H9 (cell line): ENCODE data around the gene SERPINB5. TPM values are rescaled to one million over a fixed set of nuclear protein-coding genes. Genes with fewer than 3 reads are reported as not detected.

ENCODE experiments used
- DNase-seq: peaks from one replicate; pipeline ENCODE4 v3.0.0-alpha.2; 2017
- H2AFZ ChIP-seq: one replicate; pipeline ENCODE4 v1.6.1; 2013; ENCODE audit warnings: mild to moderate bottlenecking, low read length, control low read depth, moderate library complexity
- H2AK5ac ChIP-seq: 2 replicates; pipeline ENCODE4 v1.6.1; 2013; ENCODE audit warnings: low read length, control low read depth, mixed read lengths; ENCODE audit not compliant: insufficient read length
- H2BK120ac ChIP-seq: one replicate; pipeline ENCODE4 v1.6.1; 2013; ENCODE audit warnings: low read depth, mild to moderate bottlenecking, low read length, control low read depth, inconsistent platforms; ENCODE audit not compliant: poor library complexity, severe bottlenecking
- H2BK12ac ChIP-seq: 2 replicates; pipeline ENCODE4 v1.6.1; 2013; ENCODE audit warnings: low read length, control low read depth, mixed read lengths, low read depth; ENCODE audit not compliant: insufficient read length
- H2BK15ac ChIP-seq: 2 replicates; pipeline ENCODE4 v1.6.1; 2013; ENCODE audit warnings: low read depth, low read length, control low read depth
- H2BK20ac ChIP-seq: one replicate; pipeline ENCODE4 v1.6.1; 2013; ENCODE audit warnings: low read depth, mild to moderate bottlenecking, low read length, control low read depth, inconsistent platforms; ENCODE audit not compliant: poor library complexity, severe bottlenecking
- H2BK5ac ChIP-seq: 2 replicates; pipeline ENCODE4 v1.6.1; 2013; ENCODE audit warnings: low read length, control low read depth, mixed read lengths; ENCODE audit not compliant: insufficient read length
- H3K14ac ChIP-seq: 2 replicates; pipeline ENCODE4 v1.6.1; 2013; ENCODE audit warnings: low read length, control low read depth; ENCODE audit not compliant: insufficient read depth
- H3K18ac ChIP-seq: 2 replicates; pipeline ENCODE4 v1.6.1; 2013; ENCODE audit warnings: low read depth, mild to moderate bottlenecking, mixed read lengths, low read length, control low read depth; ENCODE audit not compliant: insufficient read length
- H3K23ac ChIP-seq: 2 replicates; pipeline ENCODE4 v1.6.1; 2013; ENCODE audit warnings: low read length, control low read depth, mixed read lengths, low read depth; ENCODE audit not compliant: insufficient read length
- H3K23me2 ChIP-seq: 2 replicates; pipeline ENCODE4 v1.6.1; 2013; ENCODE audit warnings: low read depth, mild to moderate bottlenecking, mixed read lengths, low read length, control low read depth; ENCODE audit not compliant: insufficient read length, poor library complexity, severe bottlenecking
- H3K27ac ChIP-seq: 2 replicates; pipeline ENCODE4 v1.5.1; 2013; ENCODE audit warnings: low read length, control low read depth, mixed read lengths, low read depth; ENCODE audit not compliant: insufficient read length
- H3K27me3 ChIP-seq: 2 replicates; pipeline ENCODE4 v1.6.1; 2013; ENCODE audit warnings: low read length, control low read depth, inconsistent platforms; ENCODE audit not compliant: insufficient read depth
- H3K4ac ChIP-seq: 2 replicates; pipeline ENCODE4 v1.6.1; 2013; ENCODE audit warnings: low read depth, mild to moderate bottlenecking, control low read depth, inconsistent platforms, low read length, moderate library complexity
- H3K4me1 ChIP-seq: 2 replicates; pipeline ENCODE4 v1.6.1; 2013; ENCODE audit warnings: low read length, control low read depth, inconsistent platforms; ENCODE audit not compliant: insufficient read depth
- H3K4me2 ChIP-seq: 2 replicates; pipeline ENCODE4 v1.6.1; 2013; ENCODE audit warnings: low read length, control low read depth, mixed read lengths; ENCODE audit not compliant: insufficient read length, insufficient read depth
- H3K56ac ChIP-seq: 2 replicates; pipeline ENCODE4 v1.6.1; 2013; ENCODE audit warnings: low read depth, mild to moderate bottlenecking, mixed read lengths, low read length, control low read depth; ENCODE audit not compliant: insufficient read length
- H3K79me1 ChIP-seq: 2 replicates; pipeline ENCODE4 v1.6.1; 2013; ENCODE audit warnings: low read depth, mild to moderate bottlenecking, moderate library complexity, low read length, control low read depth, inconsistent platforms; ENCODE audit not compliant: insufficient read depth, poor library complexity, severe bottlenecking
- H3K79me2 ChIP-seq: 2 replicates; pipeline ENCODE4 v1.6.1; 2013; ENCODE audit warnings: low read length, control low read depth, inconsistent platforms; ENCODE audit not compliant: insufficient read depth
- H3K9ac ChIP-seq: 2 replicates; pipeline ENCODE4 v1.6.1; 2013; ENCODE audit warnings: low read length, control low read depth, mixed read lengths; ENCODE audit not compliant: insufficient read length; ENCODE audit errors: extremely low read depth
- H3K9me3 ChIP-seq: one replicate; pipeline ENCODE4 v1.6.1; 2013; ENCODE audit warnings: low read depth, low read length, inconsistent platforms; ENCODE audit not compliant: control insufficient read depth
- H3T11ph ChIP-seq: one replicate; pipeline ENCODE4 v1.6.1; 2013; ENCODE audit warnings: mild to moderate bottlenecking, low read length, control low read depth, inconsistent platforms
- H4K20me1 ChIP-seq: one replicate; pipeline ENCODE4 v1.6.1; 2013; ENCODE audit not compliant: control insufficient read depth, insufficient read length, insufficient read depth
- H4K5ac ChIP-seq: 2 replicates; pipeline ENCODE4 v1.6.1; 2013; ENCODE audit warnings: low read depth, mild to moderate bottlenecking, mixed read lengths, low read length, control low read depth; ENCODE audit not compliant: insufficient read length
- H4K8ac ChIP-seq: replicated peaks from 2 replicates; pipeline ENCODE4 v1.6.1; 2013; ENCODE audit warnings: low read length, control low read depth, mixed read lengths, low read depth; ENCODE audit not compliant: insufficient read length
- H4K91ac ChIP-seq: 2 replicates; pipeline ENCODE4 v1.6.1; 2013; ENCODE audit warnings: low read depth, mild to moderate bottlenecking, moderate library complexity, mixed read lengths, low read length, control low read depth; ENCODE audit not compliant: insufficient read length
- H3K27ac Mint-ChIP-seq, 3 experiments: 2 replicates in 2 of 3; 3 replicates in 1 of 3; pipeline ENCODE4 v1.8.0; 2020 to 2021; ENCODE audit warnings: mixed read lengths in 3 of 3, mild to moderate bottlenecking in 1 of 3, moderate library complexity in 1 of 3
- H3K27me3 Mint-ChIP-seq: 2 replicates; pipeline ENCODE4 v1.8.0; 2021; ENCODE audit warnings: low read depth, mild to moderate bottlenecking, moderate library complexity, mixed read lengths
- H3K36me3 Mint-ChIP-seq, 3 experiments: 2 replicates in 2 of 3; 3 replicates in 1 of 3; pipeline ENCODE4 v1.8.0; 2020 to 2021; ENCODE audit warnings: low read depth in 3 of 3, mixed read lengths in 3 of 3; ENCODE audit not compliant: insufficient read depth in 1 of 3
- H3K4me1 Mint-ChIP-seq, 2 experiments: 2 replicates each; pipeline ENCODE4 v1.8.0; 2020; ENCODE audit warnings: mixed read lengths in 2 of 2
- H3K4me3 Mint-ChIP-seq, 2 experiments: 2 replicates in 1 of 2; 3 replicates in 1 of 2; pipeline ENCODE4 v1.8.0; 2020 to 2021; ENCODE audit warnings: mild to moderate bottlenecking in 2 of 2, mixed read lengths in 2 of 2, moderate library complexity in 1 of 2
- H3K9me3 Mint-ChIP-seq, 2 experiments: 2 replicates in 1 of 2; 3 replicates in 1 of 2; pipeline ENCODE4 v1.8.0; 2020; ENCODE audit warnings: mild to moderate bottlenecking in 2 of 2, mixed read lengths in 2 of 2, moderate library complexity in 1 of 2
- WGBS: extraction: QIAGEN DNeasy Blood & Tissue Kit; methylation state at CpG from one replicate; pipeline ENCODE4 v1.1.7; 2013; ENCODE audit warnings: missing lambda C conversion rate, low lambda C conversion rate, mixed read lengths; ENCODE audit not compliant: insufficient read length; ENCODE audit errors: extremely low coverage; 5-methylcytosine and 5-hydroxymethylcytosine counted together
- total RNA-seq: library from RNA; stranded (reverse); gene quantifications from 2 replicates; pipeline ENCODE4 v1.2.1, GENCODE V29; 2021
- TF ChIP-seq, protein P1 (sequence below): fragments of 200-600 bp; sonication (generic); conservative IDR thresholded peaks from 3 replicates; pipeline ENCODE4 v1.8.0; 2021; ENCODE audit warnings: antibody characterized with exemption, mild to moderate bottlenecking

SERPINB5 gene
- total RNA-seq, 1 experiment from 2014 or later = not detected

DNA sequence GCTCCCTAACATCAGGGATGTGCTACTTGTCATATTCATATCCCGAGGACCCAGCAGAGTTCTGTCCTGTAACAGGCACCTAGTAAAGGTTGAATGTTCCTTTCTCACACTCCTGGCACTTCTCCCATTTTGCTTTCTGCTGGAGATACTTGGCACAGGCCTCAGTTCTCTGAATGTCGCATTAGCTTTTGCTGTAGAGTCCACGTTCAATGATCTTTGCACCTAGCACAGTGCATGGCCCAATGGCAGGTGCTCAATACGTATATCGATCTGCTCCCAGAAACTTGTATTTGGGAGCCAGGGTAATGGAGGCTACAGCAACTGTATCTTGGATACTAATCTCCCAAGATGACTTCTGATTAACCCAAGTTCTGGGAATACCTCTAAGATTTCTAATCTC, 29.7 kb upstream of the SERPINB5 start:
- Histone ChIP-seq H2BK20ac (no peak overlapping the region), H2BK12ac (no peak overlapping the region), H2AK5ac (no peak overlapping the region), H3K9ac (no peak overlapping the region), H4K8ac (no peak overlapping the region), H2AFZ (no peak overlapping the region), H2BK120ac (no peak overlapping the region), H2BK5ac (no peak overlapping the region), H3K79me2 (no peaks in the 10 kb centered on the region), H3K79me1 (no peaks in the 10 kb centered on the region), H3K14ac (no peak overlapping the region), H3K27ac (no peak overlapping the region), H3T11ph (no peak overlapping the region), H3K4ac (no peak overlapping the region), H3K4me2 (no peak overlapping the region), H3K23ac (no peak overlapping the region), H4K5ac (no peak overlapping the region), H3K56ac (no peak overlapping the region), H4K20me1 (no peaks in the 10 kb centered on the region), H3K9me3 (no peaks in the 10 kb centered on the region), H3K27me3 (no peaks in the 10 kb centered on the region), H4K91ac (no peak overlapping the region), H2BK15ac (no peak overlapping the region), H3K23me2 (no peaks in the 10 kb centered on the region), H3K18ac (no peak overlapping the region), H3K4me1 (no peaks in the 10 kb centered on the region; the same call in 1 of the 2 replicates)
- Mint-ChIP-seq H3K4me1 (peaks cover 0 to under 1% of the 10 kb centered on the region in 2 experiments; a peak in 1 of 4 replicates), H3K27ac (no peak overlapping the region), H3K36me3 (peaks cover 0 to 7% (median 0%) of the 10 kb centered on the region in 3 experiments; a peak in 2 of 7 replicates), H3K9me3 (no peaks in the 10 kb centered on the region; a peak in 1 of 5 replicates), H3K4me3 (no peak overlapping the region), H3K27me3 (no peaks in the 10 kb centered on the region)
- TF ChIP-seq, protein P1, sequence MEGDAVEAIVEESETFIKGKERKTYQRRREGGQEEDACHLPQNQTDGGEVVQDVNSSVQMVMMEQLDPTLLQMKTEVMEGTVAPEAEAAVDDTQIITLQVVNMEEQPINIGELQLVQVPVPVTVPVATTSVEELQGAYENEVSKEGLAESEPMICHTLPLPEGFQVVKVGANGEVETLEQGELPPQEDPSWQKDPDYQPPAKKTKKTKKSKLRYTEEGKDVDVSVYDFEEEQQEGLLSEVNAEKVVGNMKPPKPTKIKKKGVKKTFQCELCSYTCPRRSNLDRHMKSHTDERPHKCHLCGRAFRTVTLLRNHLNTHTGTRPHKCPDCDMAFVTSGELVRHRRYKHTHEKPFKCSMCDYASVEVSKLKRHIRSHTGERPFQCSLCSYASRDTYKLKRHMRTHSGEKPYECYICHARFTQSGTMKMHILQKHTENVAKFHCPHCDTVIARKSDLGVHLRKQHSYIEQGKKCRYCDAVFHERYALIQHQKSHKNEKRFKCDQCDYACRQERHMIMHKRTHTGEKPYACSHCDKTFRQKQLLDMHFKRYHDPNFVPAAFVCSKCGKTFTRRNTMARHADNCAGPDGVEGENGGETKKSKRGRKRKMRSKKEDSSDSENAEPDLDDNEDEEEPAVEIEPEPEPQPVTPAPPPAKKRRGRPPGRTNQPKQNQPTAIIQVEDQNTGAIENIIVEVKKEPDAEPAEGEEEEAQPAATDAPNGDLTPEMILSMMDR = no peak
- DNase-seq = no peak
- WGBS = no CpG with 5 or more reads among the region's 5 CpGs
